NCI-H1105 (cell line): ENCODE data around the gene NKG7.

Source experiments
- DNase-seq: peaks from one replicate; lab custom pipeline; 2025; lab: John Stamatoyannopoulos, UW

The NKG7 gene

GRCh38 chr19:51337141-51337860 is 35.2 kb downstream of the NKG7 start:
- no peak for DNase-seq

DNA sequence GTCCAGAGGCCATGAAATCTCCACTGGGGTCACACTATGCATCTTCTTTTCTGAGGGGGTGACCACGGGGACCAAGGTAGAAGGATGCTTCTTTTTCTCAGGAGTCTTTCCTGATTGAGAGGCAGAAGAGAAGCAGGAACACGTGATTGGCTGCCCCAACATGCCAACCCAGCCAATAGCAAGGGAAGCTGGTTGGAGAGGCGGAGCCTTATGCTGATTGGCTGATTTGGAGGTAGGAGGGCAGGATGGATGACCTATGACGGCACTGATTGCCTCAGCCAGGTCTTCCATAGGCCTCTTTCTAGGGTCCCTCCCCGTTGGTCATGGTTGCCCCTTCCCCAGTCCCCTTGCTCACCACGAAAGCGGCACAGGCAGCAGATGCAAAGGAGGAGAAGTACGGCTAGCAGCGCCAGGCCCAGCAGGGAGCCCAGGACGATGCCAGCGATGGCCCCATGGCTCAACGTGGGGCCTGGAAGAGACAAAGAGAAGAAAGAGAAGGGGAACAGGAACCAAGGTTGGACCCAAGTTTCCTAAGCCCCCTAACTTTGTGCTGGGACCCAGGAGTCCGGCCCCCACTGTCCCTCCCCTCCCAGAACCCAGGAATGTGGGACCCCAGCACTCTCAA is 38.5 kb downstream of the NKG7 start:
- no peak for DNase-seq

DNA sequence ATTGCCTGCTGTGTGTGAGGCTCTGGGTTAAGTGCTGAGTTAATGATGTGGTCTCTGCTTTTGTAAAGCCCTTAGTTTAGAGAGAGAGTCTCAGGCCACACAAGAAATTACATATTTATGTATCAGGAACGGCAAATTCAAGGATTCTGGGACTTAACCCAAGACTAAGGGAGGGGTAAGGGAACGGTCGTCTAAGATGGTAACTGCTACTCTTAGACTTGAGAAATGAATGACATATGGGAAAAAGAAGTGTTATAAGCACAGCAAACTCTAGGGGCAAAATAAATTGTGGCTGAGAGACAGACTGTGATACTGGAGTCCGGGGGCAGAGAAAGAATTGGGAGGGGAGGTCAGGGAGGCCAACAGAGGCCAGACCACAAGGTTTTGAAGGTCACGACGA is 40.7 kb downstream of the NKG7 start:
- no peak for DNase-seq

DNA sequence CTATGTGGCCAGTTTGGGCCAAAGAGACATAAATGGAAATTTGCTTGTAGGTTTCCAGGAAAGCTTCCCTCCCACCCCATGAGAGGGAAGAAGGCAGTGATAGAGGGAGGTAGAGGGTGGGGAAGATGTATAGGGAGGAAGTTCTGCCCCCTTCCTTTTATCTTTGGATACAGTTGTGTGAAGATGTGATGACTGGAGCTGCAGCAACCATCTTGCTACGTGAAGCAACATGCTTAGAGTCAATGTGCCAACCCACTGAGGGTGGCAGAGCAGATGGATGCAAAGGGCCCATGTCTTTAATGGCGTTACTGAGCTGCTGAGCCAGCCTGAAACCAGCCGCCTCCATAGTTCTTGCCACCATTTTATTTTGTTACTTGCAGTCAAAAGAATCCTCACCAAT is 41.3 kb downstream of the NKG7 start:
- DNase-seq = no peak

DNA sequence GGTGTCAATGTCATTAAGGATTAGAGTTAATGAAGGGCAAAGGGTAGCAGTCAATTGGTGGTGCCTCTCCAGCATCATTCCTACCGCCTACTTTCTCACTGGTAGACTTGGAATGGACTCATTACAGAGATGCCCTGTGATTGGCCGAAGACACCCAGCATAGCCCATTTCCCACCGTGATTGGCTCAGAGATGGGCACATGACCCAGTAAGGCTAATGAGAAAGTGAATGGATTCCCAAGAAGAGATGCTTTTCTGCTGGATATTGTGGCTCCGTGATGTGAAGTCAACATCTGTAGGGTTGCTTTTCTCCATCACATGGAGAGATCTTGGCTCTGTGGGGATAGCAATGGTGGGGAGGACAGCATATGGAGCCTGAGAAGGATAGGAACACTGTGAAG is 42.1 kb downstream of the NKG7 start:
- DNase-seq = no peak

DNA sequence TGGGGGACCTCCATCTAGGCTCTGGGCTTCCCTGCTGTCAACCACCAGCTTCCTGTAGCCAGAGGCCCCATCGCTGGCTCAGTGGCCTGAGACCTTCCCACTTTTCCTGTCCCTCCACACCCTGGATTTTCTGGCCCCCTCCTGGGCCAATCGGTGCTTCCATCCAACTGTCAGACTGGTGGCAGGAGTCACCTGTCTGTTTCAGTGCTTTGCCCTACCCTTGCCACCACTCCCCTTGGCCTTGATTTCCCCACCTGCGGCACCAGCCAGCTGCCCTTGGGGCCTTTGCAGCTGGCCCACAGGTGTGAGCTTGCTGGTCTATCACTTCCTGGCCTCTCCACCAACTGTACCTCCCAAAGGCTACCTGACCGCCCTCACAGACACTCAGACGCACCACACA is 43.0 kb downstream of the NKG7 start:
- DNase-seq = no peak

GRCh38 chr19:51327066-51328001 is 45.1 kb downstream of the NKG7 start:
- no peak for DNase-seq

- no peak for DNase-seq
These were observed 46.0 kb downstream of the NKG7 start for GRCh38 chr19:51326216-51327065.

DNA sequence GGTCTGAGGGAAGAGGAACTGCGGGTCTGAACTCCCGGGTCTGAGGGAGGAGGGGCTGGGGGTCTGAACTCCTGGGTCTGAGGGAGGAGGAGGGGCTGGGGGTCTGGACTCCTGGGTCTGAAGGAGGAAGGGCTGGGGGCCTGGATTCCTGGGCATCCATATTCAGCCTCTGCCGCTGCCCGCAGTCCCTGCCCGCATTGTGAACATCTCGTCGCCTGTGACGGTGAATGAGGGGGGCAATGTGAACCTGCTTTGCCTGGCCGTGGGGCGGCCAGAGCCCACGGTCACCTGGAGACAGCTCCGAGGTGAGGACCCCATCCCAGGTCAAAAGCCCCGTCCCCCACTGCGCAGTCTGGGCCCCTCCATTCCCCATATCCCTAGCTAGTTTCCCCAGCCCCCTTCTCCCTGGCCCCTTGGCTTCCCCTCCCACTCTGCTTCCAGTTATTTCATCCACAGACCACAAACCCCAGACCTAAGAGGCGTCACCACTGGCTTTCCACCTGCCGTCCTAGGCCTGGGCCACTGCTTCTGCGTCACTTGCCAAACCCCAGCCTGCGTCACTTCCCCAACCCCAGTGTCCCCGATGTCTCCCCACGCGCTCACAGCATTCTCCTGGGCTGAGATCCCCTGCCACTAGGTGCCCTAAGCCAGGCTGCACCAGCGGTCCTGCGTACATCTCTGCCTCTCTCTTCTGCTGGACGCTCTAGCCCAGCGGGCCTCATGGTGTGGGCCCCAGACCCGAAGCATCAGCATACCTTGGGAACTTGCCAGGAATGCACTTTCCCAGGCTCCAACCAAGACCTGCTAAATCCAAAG is 47.1 kb downstream of the NKG7 start:
- DNase-seq = no peak

GRCh38 chr19:51324167-51324481 is 48.3 kb downstream of the NKG7 start:
- DNase-seq = no peak

- DNase-seq = no peak
These were observed 48.8 kb downstream of the NKG7 start for GRCh38 chr19:51323481-51324166.

- no peak for DNase-seq
These were observed 50.7 kb downstream of the NKG7 start for GRCh38 chr19:51321799-51322198.
